GM12872 (cell line): ENCODE measurements around the gene UBL4B.

Experiments
- CTCF ChIP-seq: IDR thresholded peaks from 3 replicates; pipeline ENCODE4 v1.5.1; 2011; ENCODE audit warnings: low read depth, mild to moderate bottlenecking, low read length, moderate library complexity; ENCODE audit not compliant: insufficient read depth

The UBL4B gene

GRCh38 chr1:110112143-110112542 is at the start of gene UBL4B:
UBL4B (plus strand) TSS chr1:110112443; CDS start chr1:110112535, 92 bp downstream.
- no peak for TF ChIP-seq CTCF

DNA sequence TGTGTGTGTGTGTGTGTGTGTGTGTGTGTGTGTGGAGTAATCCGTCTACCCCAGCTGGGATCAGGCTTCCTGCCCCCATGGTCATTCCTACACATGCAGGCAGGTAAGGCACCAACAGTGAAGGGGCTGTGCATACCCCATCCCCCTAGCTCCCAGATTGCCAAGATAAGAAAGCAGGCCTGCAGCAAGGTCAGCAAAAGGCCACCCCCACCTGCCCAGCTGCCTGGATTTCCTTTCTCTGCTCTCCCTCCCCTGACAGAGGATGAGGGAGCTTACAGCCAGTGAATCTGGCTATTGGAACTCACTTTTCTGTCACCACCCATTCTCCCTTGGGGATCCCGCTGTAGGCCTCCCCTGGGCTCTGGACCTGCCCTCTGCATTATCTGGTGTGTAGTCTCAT is 49.6 kb upstream of the UBL4B start:
- no peak for TF ChIP-seq CTCF

DNA sequence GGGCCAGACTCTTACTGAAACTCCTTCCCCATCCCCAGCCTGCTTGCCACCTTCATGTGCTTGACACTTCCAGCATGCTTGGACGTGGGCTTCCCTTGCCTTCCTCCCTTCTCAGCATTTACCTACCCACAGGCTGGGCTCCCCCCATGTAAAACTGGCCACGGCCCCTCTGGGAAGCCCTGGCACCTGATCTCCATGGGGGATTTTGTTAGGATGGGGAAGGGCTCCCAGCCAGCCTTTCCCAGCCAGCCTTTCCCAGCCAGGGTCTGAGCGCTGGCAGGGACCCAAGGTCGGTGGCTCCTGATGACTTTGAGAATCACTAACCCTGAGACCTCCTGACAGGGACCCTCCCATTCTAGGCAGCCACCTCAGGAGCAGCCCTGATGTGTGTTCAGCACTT is 48.5 kb upstream of the UBL4B start:
- TF ChIP-seq CTCF = no peak

GRCh38 chr1:110064576-110065337 is 47.5 kb upstream of the UBL4B start:
- TF ChIP-seq CTCF = no peak

DNA sequence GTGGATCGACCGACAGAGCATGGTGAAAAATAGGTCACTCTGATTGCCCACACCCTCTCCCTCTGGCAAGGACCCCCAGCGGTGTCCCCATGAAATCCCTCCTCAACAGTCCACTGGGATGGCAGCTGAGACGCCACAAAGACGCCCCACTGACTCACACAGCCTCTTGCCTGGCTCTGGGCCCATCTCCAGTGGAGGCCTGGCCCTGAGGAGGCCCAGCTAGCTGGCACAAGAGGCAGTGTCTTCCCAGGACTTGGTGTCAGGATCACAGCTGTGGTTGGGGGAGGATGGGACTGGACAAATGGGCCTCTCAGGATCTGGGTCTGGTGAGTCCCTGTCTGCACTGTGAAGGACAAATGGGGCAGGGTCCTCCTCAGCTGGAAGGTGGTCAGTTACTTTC is 46.4 kb upstream of the UBL4B start:
- TF ChIP-seq CTCF = no peak

GRCh38 chr1:110067479-110067892 is 44.8 kb upstream of the UBL4B start:
- no peak for TF ChIP-seq CTCF

- TF ChIP-seq CTCF = no peak
These were observed 44.2 kb upstream of the UBL4B start for GRCh38 chr1:110067893-110068645.
